ENCODE data around the gene SLC35G3. TPM values are rescaled to one million over a fixed set of nuclear protein-coding genes. Genes with fewer than 3 reads are reported as not detected.

The SLC35G3 gene
- total and polyA plus RNA-seq, 2 experiments from 2014 or later, result not detected

- no peaks in the 10 kb centered on the region for H3F3A ChIP-seq (replicated peaks; ENCODE audit: low read depth)
- no peak for ATAC-seq
- H3K4me3 ChIP-seq, result no peak overlapping the region
Observed at GRCh38 chr17:35169835-35170363, 24.3 kb downstream of the SLC35G3 start.

More at GRCh38 chr17:35169835-35170363, 24.3 kb downstream of the SLC35G3 start:
- no peaks in the 10 kb centered on the region for H3K4me1 Mint-ChIP-seq
- H3K9me3 Mint-ChIP-seq, result no peaks in the 10 kb centered on the region; the same call in 2 of the 3 replicates
- H3K4me2 ChIP-seq, result no peak overlapping the region
- H3K27ac Mint-ChIP-seq, result no peak overlapping the region
- TF ChIP-seq ETS1 (IDR thresholded peaks at IDR 0.05), result no peak
- no peak for TF ChIP-seq EZH2phosphoT487 (IDR thresholded peaks at IDR 0.05; ENCODE audit: unreplicated experiment)
- no peak for TF ChIP-seq REST (IDR thresholded peaks at IDR 0.05; ENCODE audit: unreplicated experiment)
- TF ChIP-seq JUNB (IDR thresholded peaks at IDR 0.05; ENCODE audit: unreplicated experiment), result no peak
- TF ChIP-seq NANOG (IDR thresholded peaks at IDR 0.05; ENCODE audit: borderline replicate concordance), result no peak
- no peak for TF ChIP-seq EZH2 (IDR thresholded peaks at IDR 0.05; ENCODE audit: low read depth, unreplicated experiment)
- TF ChIP-seq POLR2AphosphoS5 (IDR thresholded peaks at IDR 0.05; ENCODE audit: low read depth), result no peak
- no peak for TF ChIP-seq ZNF462 (CRISPR knock-in tag; IDR thresholded peaks at IDR 0.05)
- TF ChIP-seq ZNF331 (CRISPR knock-in tag; IDR thresholded peaks at IDR 0.05; ENCODE audit: low read depth), result no peak
- no peak for TF ChIP-seq CREB1 (CRISPR knock-in tag; IDR thresholded peaks at IDR 0.05; ENCODE audit: low read depth)
- no peak for TF ChIP-seq STAT1 (IDR thresholded peaks at IDR 0.05; ENCODE audit: unreplicated experiment)
- no peak for TF ChIP-seq ZNF114 (CRISPR knock-in tag; IDR thresholded peaks at IDR 0.05)
- TF ChIP-seq CTCF (conservative IDR thresholded peaks at IDR 0.05; ENCODE audit: low read depth in 2 of 2), result no peak
- H3K27me3 ChIP-seq (ENCODE audit: insufficient read depth), result no peaks in the 10 kb centered on the region
- H3K79me2 ChIP-seq (replicated peaks; ENCODE audit: insufficient read depth), result no peaks in the 10 kb centered on the region
- H3K27ac ChIP-seq (ENCODE audit: low read depth), result no peak overlapping the region
- H3K9me2 ChIP-seq (ENCODE audit: insufficient read depth), result no peaks in the 10 kb centered on the region
- no peak overlapping the region; the same call in 1 of the 2 replicates for H2AFZ ChIP-seq
- no peaks in the 10 kb centered on the region for H4K20me1 ChIP-seq (replicated peaks; ENCODE audit: insufficient read depth)
- no peaks in the 10 kb centered on the region for H3K4me1 ChIP-seq (ENCODE audit: insufficient read depth)
- no peak overlapping the region for H3K4me3 Mint-ChIP-seq
- no peaks in the 10 kb centered on the region for H3K36me3 Mint-ChIP-seq (ENCODE audit: low read depth)
- H3K36me3 ChIP-seq (ENCODE audit: insufficient read depth), result no peaks in the 10 kb centered on the region
- H3K27me3 Mint-ChIP-seq (ENCODE audit: insufficient read depth, low read depth, poor library complexity), result peaks cover 15% of the 10 kb centered on the region
- no peak for DNase-seq (ENCODE audit: low spot score)
